Hepatocyte (in vitro differentiated cells): ENCODE results near the gene SAMMSON. TPM values are rescaled to one million over a fixed set of nuclear protein-coding genes. Genes with fewer than 3 reads are reported as not detected.

Source experiments
- DNase-seq: peaks from one replicate; pipeline ENCODE4 v3.0.0-alpha.2; 2016; ENCODE audit warnings: low spot score
- H2AFZ ChIP-seq: fragments of 200-600 bp; sonication (generic); 2 replicates; pipeline ENCODE4 v1.6.0; 2016; ENCODE audit warnings: antibody characterized with exemption, mild to moderate bottlenecking
- H3K27ac ChIP-seq: fragments of 200-600 bp; sonication (generic); 2 replicates; pipeline ENCODE4 v1.5.1; 2016; ENCODE audit warnings: mild to moderate bottlenecking
- H3K27me3 ChIP-seq: fragments of 200-600 bp; sonication (generic); 2 replicates; pipeline ENCODE4 v1.6.1; 2016
- H3K36me3 ChIP-seq: fragments of 200-600 bp; sonication (generic); replicated peaks from 2 replicates; pipeline ENCODE4 v1.5.1; 2016; ENCODE audit warnings: low read depth; ENCODE audit not compliant: insufficient read depth
- H3K4me1 ChIP-seq: fragments of 200-600 bp; sonication (generic); 2 replicates; pipeline ENCODE4 v1.5.1; 2016; ENCODE audit warnings: mild to moderate bottlenecking, moderate library complexity; ENCODE audit not compliant: insufficient read depth
- H3K4me2 ChIP-seq: fragments of 200-600 bp; sonication (generic); 2 replicates; pipeline ENCODE4 v1.6.0; 2016
- H3K4me3 ChIP-seq: fragments of 200-600 bp; sonication (generic); 2 replicates; pipeline ENCODE4 v1.5.1; 2016; ENCODE audit warnings: mild to moderate bottlenecking
- H3K79me2 ChIP-seq: fragments of 200-600 bp; sonication (generic); 2 replicates; pipeline ENCODE4 v1.6.0; 2017; ENCODE audit warnings: mild to moderate bottlenecking
- H3K9me2 ChIP-seq: fragments of 200-600 bp; sonication (generic); replicated peaks from 2 replicates; pipeline ENCODE4 v1.6.0; 2017; ENCODE audit warnings: mild to moderate bottlenecking; ENCODE audit not compliant: insufficient read depth
- H3K9me3 ChIP-seq: fragments of 200-600 bp; sonication (generic); 2 replicates; pipeline ENCODE4 v1.5.1; 2016; ENCODE audit warnings: low read depth, mild to moderate bottlenecking
- H4K20me1 ChIP-seq: fragments of 200-600 bp; sonication (generic); 2 replicates; pipeline ENCODE4 v1.6.0; 2016; ENCODE audit warnings: mild to moderate bottlenecking; ENCODE audit not compliant: insufficient read depth, poor library complexity, severe bottlenecking
- CTCF ChIP-seq: fragments of 200-600 bp; sonication (generic); IDR thresholded peaks from 2 replicates; pipeline ENCODE4 v1.5.1; 2016; ENCODE audit warnings: antibody characterized with exemption, mild to moderate bottlenecking; ENCODE audit not compliant: poor library complexity
- EZH2 ChIP-seq: fragments of 200-600 bp; sonication (generic); IDR thresholded peaks from 2 replicates; pipeline ENCODE4 v1.6.1; 2016; ENCODE audit warnings: antibody characterized with exemption, mild to moderate bottlenecking, borderline replicate concordance
- EZH2phosphoT487 ChIP-seq: fragments of 200-600 bp; sonication (generic); IDR thresholded peaks from one replicate; pipeline ENCODE4 v1.6.1; 2018; ENCODE audit warnings: antibody characterized with exemption, mild to moderate bottlenecking, low read depth, moderate library complexity; ENCODE audit not compliant: unreplicated experiment, severe bottlenecking
- WGBS: methylation state at CpG from one replicate; pipeline ENCODE4 v1.1.6; 2016; ENCODE audit warnings: low lambda C conversion rate; ENCODE audit errors: missing lambda C conversion rate; 5-methylcytosine and 5-hydroxymethylcytosine counted together
- polyA plus RNA-seq: library from polyadenylated mRNA; unstranded; fragments of >200 nt; fragmentation: Nextera tagmentation; extraction: Ambion mirVana; gene quantifications from 2 replicates; pipeline ENCODE4 v1.2.1, GENCODE V29; 2016
- total RNA-seq: library from RNA; depleted of rRNA; stranded (reverse); fragments of >200 nt; gene quantifications from 2 replicates; pipeline ENCODE4 v1.2.3, GENCODE V29; 2014

Gene SAMMSON
- total and polyA plus RNA-seq, 2 experiments from 2014 or later, result 0.10 TPM; not detected in 1

- Histone ChIP-seq H3K79me2 (no peaks in the 10 kb centered on the region), H2AFZ (no peak overlapping the region), H3K4me1 (peaks cover 5% of the 10 kb centered on the region), H3K27me3 (no peaks in the 10 kb centered on the region), H3K27ac (no peak overlapping the region), H4K20me1 (no peaks in the 10 kb centered on the region), H3K36me3 (no peaks in the 10 kb centered on the region), H3K4me3 (no peak overlapping the region), H3K4me2 (no peak overlapping the region), H3K9me3 (no peaks in the 10 kb centered on the region), H3K9me2 (no peaks in the 10 kb centered on the region)
- TF ChIP-seq CTCF (no peak), EZH2 (no peak), EZH2phosphoT487 (no peak)
- no peak for DNase-seq
Observed at GRCh38 chr3:70028361-70028760, 28.8 kb downstream of the SAMMSON start.

GRCh38 chr3:70038693-70039092 lies 39.2 kb downstream of the SAMMSON start:
- no peak overlapping the region for H2AFZ ChIP-seq
- no peaks in the 10 kb centered on the region for H3K36me3 ChIP-seq
- no peaks in the 10 kb centered on the region for H3K9me3 ChIP-seq
- no peaks in the 10 kb centered on the region for H3K27me3 ChIP-seq
- no peaks in the 10 kb centered on the region for H4K20me1 ChIP-seq
- no peak overlapping the region for H3K4me3 ChIP-seq
- no peak for TF ChIP-seq EZH2
- no peak for TF ChIP-seq CTCF
- H3K27ac ChIP-seq, result no peak overlapping the region
- no peak for DNase-seq
- no peak overlapping the region for H3K4me2 ChIP-seq
- no peaks in the 10 kb centered on the region for H3K9me2 ChIP-seq
- 81% methylated on average over 1 of the region's 1 CpG for WGBS
- H3K79me2 ChIP-seq, result no peaks in the 10 kb centered on the region
- H3K4me1 ChIP-seq, result no peaks in the 10 kb centered on the region

GRCh38 chr3:70040386-70040785 lies 40.9 kb downstream of the SAMMSON start:
- Histone ChIP-seq H3K9me2 (no peaks in the 10 kb centered on the region), H4K20me1 (no peaks in the 10 kb centered on the region), H3K27me3 (no peaks in the 10 kb centered on the region), H3K36me3 (no peaks in the 10 kb centered on the region), H3K4me3 (no peak overlapping the region), H2AFZ (no peak overlapping the region), H3K79me2 (no peaks in the 10 kb centered on the region), H3K9me3 (no peaks in the 10 kb centered on the region), H3K4me2 (no peak overlapping the region), H3K4me1 (no peaks in the 10 kb centered on the region), H3K27ac (no peak overlapping the region)
- TF ChIP-seq EZH2phosphoT487 (no peak), EZH2 (no peak)
- 90% methylated on average over 3 of the region's 3 CpGs for WGBS
- no peak for DNase-seq

- no peaks in the 10 kb centered on the region for H3K79me2 ChIP-seq
- H3K4me2 ChIP-seq, result no peak overlapping the region
- no peaks in the 10 kb centered on the region for H3K9me3 ChIP-seq
- H3K9me2 ChIP-seq, result no peaks in the 10 kb centered on the region
- H3K36me3 ChIP-seq, result no peaks in the 10 kb centered on the region
- TF ChIP-seq EZH2phosphoT487, result no peak
- H2AFZ ChIP-seq, result no peak overlapping the region
- WGBS, result 91% methylated on average over 3 of the region's 3 CpGs
- no peak overlapping the region for H3K27ac ChIP-seq
- H3K27me3 ChIP-seq, result no peaks in the 10 kb centered on the region
- no peaks in the 10 kb centered on the region for H4K20me1 ChIP-seq
- H3K4me3 ChIP-seq, result no peak overlapping the region
- no peaks in the 10 kb centered on the region for H3K4me1 ChIP-seq
- no peak for DNase-seq
Observed at GRCh38 chr3:70042641-70043040, 43.1 kb downstream of the SAMMSON start.
